Progenitor cell of endocrine pancreas (in vitro differentiated cells): ENCODE data around the gene PLIN1. TPM values are rescaled to one million over a fixed set of nuclear protein-coding genes. Genes with fewer than 3 reads are reported as not detected.
A peak's percentile ranks its signal among the peaks of the same experiment; 100 is the strongest.

Source experiments
- DNase-seq: peaks from one replicate; pipeline ENCODE4 v3.0.0; 2021; ENCODE audit warnings: low spot score; ENCODE audit not compliant: unreplicated experiment
- H3K27ac Mint-ChIP-seq: 2 replicates; pipeline ENCODE4 v1.8.0; 2021; ENCODE audit warnings: mild to moderate bottlenecking, moderate library complexity, mixed read lengths
- H3K27me3 Mint-ChIP-seq: 2 replicates; pipeline ENCODE4 v1.8.0; 2021; ENCODE audit warnings: mixed read lengths
- H3K36me3 Mint-ChIP-seq: 2 replicates; pipeline ENCODE4 v1.8.0; 2022; ENCODE audit warnings: mixed read lengths; ENCODE audit not compliant: insufficient read depth
- H3K4me1 Mint-ChIP-seq: 2 replicates; pipeline ENCODE4 v1.8.0; 2021; ENCODE audit warnings: low read depth, mixed read lengths
- H3K4me3 Mint-ChIP-seq: 2 replicates; pipeline ENCODE4 v1.8.0; 2021; ENCODE audit warnings: low read depth, mild to moderate bottlenecking, moderate library complexity, mixed read lengths
- H3K9me3 Mint-ChIP-seq: 2 replicates; pipeline ENCODE4 v1.8.0; 2021; ENCODE audit warnings: low read depth, mixed read lengths
- CTCF ChIP-seq: fragments of 200-600 bp; sonication (generic); IDR thresholded peaks from one replicate; pipeline ENCODE4 v1.5.0; 2021; ENCODE audit warnings: antibody characterized with exemption, mild to moderate bottlenecking; ENCODE audit not compliant: unreplicated experiment
- total RNA-seq: library from RNA; stranded (reverse); gene quantifications from 2 replicates; pipeline ENCODE4 v1.2.1, GENCODE V29; 2021

The PLIN1 gene
- total RNA-seq, 1 donor from 2014 or later: 0.24 TPM

DNA sequence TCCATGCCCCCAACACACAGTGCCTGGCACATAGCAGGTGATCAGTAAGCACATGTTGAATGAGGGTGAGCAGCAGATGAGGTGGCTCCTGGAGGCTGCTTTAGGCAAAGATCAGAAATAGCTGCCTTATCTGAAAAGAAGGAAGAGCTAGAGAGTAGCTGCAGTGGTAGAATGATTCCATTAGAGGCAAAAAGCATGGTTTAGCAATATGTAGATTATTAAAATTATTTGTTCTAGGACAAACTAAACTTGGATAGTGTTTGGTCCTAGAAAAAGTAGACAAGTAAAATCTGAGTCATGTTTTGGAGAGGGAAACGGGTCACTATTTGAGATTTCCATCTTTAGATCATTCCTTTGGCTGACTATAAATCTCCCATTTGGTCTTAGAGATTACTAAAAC lies 56.0 kb downstream of the PLIN1 start:
- no peaks in the 10 kb centered on the region for H3K9me3 Mint-ChIP-seq
- no peak for TF ChIP-seq CTCF
- no peak overlapping the region for H3K4me3 Mint-ChIP-seq
- no peak overlapping the region for H3K27ac Mint-ChIP-seq
- H3K36me3 Mint-ChIP-seq: peaks cover 16% of the 10 kb centered on the region
- H3K27me3 Mint-ChIP-seq: no peaks in the 10 kb centered on the region
- H3K4me1 Mint-ChIP-seq: no peaks in the 10 kb centered on the region
- no peak for DNase-seq

DNA sequence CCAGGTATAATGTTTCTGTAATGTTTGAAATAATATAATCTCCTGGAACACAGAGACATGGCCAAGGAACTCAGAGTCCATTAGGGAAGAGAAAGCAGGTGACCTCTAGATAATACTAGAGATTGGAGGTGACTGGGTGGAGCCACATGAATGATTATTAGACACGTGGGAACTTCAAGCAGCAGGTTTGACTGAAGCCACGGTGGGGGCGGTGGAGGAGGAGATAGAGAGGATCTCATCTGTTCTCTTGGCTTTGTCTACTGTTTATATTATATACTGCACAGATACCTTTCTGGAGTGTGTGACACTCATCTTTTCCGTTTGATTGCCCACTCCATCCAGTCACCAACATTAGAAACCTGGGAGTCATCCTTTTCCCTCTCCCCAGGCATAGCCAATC lies 57.6 kb downstream of the PLIN1 start:
- Mint-ChIP-seq H3K4me3 (no peak overlapping the region), H3K4me1 (no peaks in the 10 kb centered on the region), H3K27me3 (no peaks in the 10 kb centered on the region), H3K27ac (peak overlapping the region; percentile 20), H3K9me3 (no peaks in the 10 kb centered on the region), H3K36me3 (peaks cover 14% of the 10 kb centered on the region)
- DNase-seq: no peak
- TF ChIP-seq CTCF: no peak

GRCh38 chr15:89616228-89616627 lies 62.9 kb downstream of the PLIN1 start:
- Mint-ChIP-seq H3K27ac (no peak overlapping the region), H3K27me3 (no peaks in the 10 kb centered on the region), H3K36me3 (peaks cover 29% of the 10 kb centered on the region), H3K4me1 (no peaks in the 10 kb centered on the region), H3K9me3 (peaks cover 18% of the 10 kb centered on the region), H3K4me3 (no peak overlapping the region)
- no peak for TF ChIP-seq CTCF
- no peak for DNase-seq

DNA sequence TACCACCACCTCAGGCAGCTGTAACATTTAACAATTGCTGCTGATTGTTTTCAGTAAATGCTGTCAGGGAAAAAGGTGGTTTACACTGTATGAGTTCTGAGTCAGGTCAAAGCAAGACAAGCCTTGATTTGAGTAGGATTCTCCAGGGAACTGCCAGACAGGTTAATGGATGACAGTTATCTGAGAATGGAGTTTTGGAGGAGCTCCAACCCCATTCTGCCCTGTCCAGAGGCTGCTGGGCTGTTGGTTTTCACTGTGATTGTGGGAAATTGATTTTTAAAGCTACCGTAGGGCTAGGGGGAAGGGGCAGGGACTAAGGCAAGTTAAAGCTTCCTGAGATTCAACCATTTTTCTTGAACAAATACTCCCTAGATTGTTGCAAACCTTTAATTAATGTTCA lies 64.0 kb downstream of the PLIN1 start:
- Mint-ChIP-seq H3K36me3 (peaks cover 38% of the 10 kb centered on the region), H3K9me3 (peaks cover 24% of the 10 kb centered on the region), H3K4me3 (no peak overlapping the region), H3K27me3 (no peaks in the 10 kb centered on the region), H3K27ac (no peak overlapping the region), H3K4me1 (no peaks in the 10 kb centered on the region)
- no peak for TF ChIP-seq CTCF
- no peak for DNase-seq

Other genes with a start within 250 kb of the PLIN1 start
- not detected in 2 replicates for gene RHCG, start 182.8 kb downstream of the PLIN1 start, total RNA-seq
- 13.9 and 14.7 TPM in 2 replicates for gene TICRR, start 103.9 kb downstream of the PLIN1 start, total RNA-seq
- 21.8 and 22.8 TPM in 2 replicates for gene KIF7, start 23.9 kb downstream of the PLIN1 start, total RNA-seq
- 4.8 and 4.9 TPM in 2 replicates for gene PEX11A, start 11.4 kb upstream of the PLIN1 start, total RNA-seq
- 0.91 and 1.3 TPM in 2 replicates for gene WDR93, start 11.4 kb upstream of the PLIN1 start, total RNA-seq
- gene MESP1, start 71.9 kb upstream of the PLIN1 start, total RNA-seq: 0.50 and 0.51 TPM in 2 replicates
- gene MESP2, start 97.0 kb upstream of the PLIN1 start, total RNA-seq: not detected in 2 replicates
- 1.7 and 1.8 TPM in 2 replicates for gene ANPEP, start 135.5 kb upstream of the PLIN1 start, total RNA-seq
- 29.2 and 30.9 TPM in 2 replicates for gene AP3S2, start 214.6 kb upstream of the PLIN1 start, total RNA-seq
- gene ARPIN, start 233.6 kb upstream of the PLIN1 start, total RNA-seq: 19.6 and 20.4 TPM in 2 replicates